Fibroblast of upper back skin (primary cell): ENCODE results near the gene HCN3.
A peak's percentile ranks its signal among the peaks of the same experiment; 100 is the strongest.
"Not testable (repeated sequence)": the region's sequence is repeated elsewhere in the genome, so short reads cannot be mapped to it uniquely, and the experiment has no call there.

Source experiments
- DNase-seq: peaks from one replicate; pipeline ENCODE4 v3.0.0-alpha.2; 2013

The HCN3 gene

DNA sequence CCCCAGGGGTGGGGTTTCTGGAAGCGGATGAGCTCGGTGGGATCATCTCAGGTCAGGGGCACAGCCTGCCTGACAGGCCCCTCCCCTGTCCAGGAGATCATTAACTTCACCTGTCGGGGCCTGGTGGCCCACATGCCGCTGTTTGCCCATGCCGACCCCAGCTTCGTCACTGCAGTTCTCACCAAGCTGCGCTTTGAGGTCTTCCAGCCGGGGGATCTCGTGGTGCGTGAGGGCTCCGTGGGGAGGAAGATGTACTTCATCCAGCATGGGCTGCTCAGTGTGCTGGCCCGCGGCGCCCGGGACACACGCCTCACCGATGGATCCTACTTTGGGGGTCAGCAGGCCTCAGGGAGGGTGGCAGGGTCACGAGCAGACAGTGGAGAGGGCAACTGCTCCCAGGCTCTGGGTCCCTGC is 8.4 kb downstream of the HCN3 start:
- no peak for DNase-seq

DNA sequence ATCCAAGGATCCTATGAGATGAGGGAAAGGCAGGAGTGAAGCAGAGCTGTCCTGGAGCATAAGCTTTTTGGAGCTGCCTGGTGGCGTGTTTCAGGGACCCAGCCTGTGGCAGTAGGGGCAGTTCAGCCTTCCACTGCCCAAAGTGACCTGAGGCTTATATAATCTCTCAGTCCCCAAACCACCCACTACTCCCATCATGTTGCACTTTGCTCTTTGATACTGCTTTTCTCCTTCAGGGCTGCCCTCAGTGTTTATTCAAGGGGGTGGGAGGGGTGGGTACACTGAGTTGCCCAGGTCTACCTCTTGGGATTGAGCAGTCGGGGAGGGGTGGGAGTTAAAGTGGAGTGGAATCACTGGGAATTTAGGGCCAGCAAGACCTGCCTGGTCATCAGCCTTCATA is 9.3 kb downstream of the HCN3 start:
- DNase-seq: no peak

DNA sequence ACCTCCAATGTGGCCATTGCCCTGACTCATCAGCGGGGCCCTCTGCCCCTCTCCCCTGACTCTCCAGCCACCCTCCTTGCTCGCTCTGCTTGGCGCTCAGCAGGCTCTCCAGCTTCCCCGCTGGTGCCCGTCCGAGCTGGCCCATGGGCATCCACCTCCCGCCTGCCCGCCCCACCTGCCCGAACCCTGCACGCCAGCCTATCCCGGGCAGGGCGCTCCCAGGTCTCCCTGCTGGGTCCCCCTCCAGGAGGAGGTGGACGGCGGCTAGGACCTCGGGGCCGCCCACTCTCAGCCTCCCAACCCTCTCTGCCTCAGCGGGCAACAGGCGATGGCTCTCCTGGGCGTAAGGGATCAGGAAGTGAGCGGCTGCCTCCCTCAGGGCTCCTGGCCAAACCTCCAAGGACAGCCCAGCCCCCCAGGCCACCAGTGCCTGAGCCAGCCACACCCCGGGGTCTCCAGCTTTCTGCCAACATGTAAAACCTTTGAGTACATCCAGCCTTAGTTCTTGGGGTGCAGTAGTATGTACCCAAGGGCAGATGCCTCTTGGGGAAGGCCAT is 10.8 kb downstream of the HCN3 start:
- DNase-seq: no peak

DNA sequence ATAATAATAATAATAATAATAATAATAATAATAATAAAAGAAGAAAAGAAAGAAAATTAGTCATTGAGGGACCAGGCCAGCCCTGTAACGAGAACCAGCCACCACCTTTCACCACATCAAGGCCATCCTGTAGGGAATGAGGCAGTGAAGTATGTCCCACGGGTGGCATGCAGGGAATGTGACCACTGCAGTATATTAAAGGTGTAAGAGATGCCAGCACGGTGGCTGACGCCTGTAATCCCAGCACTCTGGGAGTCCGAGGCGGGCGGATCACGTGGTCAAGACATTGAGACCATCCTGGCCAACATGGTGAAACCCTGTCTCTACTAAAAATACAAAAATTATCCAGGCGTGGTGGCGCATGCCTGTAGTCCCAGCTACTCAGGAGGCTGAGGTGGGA is 13.7 kb downstream of the HCN3 start:
- not testable (repeated sequence) for DNase-seq

DNA sequence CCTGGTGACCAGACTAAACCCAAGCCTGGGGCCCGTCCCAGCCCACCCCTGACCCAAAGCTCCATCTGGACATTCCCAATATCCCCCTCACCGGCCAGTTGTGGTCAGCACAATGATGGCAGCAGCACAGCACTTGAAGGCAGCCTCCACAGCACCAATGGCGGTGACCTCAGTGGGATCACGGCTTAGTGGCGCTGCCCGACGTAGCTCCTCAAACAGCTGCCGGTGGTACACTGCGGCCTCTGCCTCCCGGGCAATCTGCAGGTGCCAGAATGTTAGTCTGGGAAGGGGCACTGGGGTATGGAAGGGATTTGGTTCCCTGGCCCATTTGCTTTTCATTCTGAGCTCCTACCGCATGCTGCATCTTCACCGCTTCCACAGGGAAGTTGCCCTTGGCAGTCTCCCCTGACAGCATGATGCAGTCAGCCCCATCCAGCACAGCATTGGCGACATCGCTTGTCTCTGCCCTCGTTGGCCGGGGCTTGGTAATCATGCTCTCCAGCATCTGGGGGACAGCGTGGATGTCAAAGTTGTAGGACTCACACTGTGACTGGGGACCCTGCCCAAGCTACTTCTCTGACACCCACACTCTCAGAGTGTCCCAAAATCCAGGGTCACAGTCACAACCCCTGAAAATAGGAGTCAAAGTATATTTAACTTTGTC is 16.0 kb downstream of the HCN3 start:
- no peak for DNase-seq

DNA sequence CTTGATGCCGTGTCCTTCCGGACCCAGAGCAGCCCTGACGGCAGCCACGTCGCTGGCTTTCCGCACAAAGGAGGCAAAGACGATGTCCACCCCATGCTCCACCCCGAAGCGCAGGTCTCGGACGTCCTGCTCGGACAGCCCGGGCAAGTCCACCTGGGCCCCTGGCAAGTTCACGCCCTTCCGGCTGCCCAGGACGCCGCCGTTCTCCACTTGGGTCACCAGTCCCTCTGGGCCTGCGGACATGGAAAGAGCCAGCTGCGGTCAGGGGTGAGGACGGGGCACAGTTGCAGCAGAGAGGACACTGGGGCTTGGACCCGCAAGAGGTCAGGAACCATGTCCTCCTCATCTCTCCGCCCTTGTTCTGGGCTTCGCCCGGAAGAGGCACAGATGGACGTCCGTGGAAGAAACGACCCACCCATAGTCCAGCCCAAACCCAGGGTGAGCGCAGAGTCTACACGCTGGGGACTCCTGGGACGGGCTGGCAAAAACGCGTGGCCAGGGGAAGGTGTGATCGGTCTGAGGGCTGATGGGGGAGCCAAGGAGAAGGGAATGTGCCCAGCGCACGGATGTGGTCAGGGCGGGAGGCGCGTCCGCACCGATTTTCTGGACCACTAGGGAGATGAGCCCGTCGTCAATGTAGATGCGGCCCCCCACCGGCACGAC is 17.4 kb downstream of the HCN3 start:
- DNase-seq: no peak

DNA sequence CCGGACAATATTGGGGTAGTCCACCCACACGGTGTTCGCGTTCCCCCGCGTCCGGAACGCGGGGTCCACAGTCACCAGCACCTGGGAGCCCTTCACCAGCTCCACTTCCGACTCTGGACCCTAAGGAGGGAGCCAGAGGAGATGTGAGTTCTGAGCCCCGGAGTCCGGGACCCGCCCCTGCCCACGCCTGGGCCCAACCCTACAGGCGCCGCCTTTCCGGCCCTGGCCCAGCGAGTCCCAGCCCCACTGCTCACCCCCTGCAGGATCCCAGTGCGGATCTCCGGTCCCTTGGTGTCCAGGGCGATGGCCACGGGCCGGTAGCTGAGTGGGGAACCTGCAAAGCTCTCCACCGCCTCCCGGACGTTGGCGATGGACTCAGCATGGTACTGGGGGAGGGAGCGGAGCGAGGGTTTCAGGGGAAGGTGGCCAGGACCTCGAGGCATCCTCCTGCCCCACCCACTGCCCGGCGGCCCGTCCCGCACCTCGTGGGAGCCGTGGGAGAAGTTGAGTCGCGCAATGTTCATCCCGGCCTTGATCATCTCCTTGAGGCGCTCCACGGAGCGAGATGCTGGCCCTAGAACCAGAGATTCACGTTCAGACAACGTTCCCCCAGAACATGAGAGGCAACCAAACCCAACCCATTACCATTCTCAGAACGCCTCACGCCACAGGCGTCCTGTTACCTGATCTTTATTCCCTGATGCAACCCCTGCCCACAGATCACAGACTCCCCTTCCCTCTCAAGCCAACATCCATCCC is 18.1 kb downstream of the HCN3 start:
- no peak for DNase-seq

DNA sequence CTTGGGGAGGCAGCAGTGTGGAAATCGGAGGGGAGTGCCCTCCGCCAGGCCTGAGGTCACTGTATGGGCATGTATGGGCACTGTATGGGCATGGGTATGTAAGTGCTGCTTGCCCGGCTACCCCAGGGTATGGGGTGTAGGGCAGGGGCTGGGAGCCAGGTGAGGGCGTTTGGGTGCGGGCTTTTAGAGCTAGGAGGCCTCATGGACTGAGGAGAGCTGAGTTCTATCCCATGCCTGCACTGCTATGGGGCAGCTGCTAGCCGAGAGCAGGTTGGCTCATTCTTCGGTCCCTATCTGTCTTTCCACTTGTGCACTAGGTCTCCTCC is 18.6 kb downstream of the HCN3 start:
- DNase-seq: no peak

DNA sequence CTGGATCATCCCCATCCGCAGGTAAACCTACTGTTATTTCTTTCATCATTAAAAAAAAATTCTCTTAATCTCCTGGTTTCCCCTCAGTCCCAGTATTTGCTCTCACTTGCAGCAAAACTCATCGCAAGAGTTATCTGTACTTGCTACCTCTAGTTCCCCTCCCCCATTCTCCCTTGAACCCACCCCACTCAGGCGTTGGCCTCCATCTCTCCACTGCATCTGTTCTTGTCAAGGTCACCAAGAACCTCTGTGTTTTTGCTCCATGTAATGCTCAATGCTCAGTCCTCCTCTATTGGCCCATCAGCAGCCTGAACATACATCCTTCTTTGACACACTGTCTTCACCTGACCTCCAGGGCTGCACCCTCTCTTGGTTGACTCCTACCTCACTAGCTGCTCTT is 19.4 kb downstream of the HCN3 start:
- no peak for DNase-seq

DNA sequence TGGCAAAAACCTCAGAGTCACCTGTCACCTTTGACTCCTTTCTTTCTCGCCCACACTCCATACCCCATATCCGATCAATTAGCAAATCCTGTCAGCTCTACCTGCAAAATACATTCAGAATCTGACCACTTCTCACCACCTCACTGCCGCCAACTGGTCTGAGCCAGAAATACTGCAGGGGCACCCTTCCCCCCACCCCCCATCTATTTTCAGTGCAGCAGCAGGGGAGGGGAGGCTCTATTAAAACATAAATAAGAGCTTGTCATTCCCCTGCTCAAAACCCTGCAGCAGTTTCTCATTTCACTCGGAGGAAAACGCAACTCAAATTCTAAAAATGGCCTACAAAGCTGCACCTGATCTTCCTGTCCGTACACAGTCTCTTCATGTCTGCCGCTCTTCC is 20.1 kb downstream of the HCN3 start:
- DNase-seq: no peak

DNA sequence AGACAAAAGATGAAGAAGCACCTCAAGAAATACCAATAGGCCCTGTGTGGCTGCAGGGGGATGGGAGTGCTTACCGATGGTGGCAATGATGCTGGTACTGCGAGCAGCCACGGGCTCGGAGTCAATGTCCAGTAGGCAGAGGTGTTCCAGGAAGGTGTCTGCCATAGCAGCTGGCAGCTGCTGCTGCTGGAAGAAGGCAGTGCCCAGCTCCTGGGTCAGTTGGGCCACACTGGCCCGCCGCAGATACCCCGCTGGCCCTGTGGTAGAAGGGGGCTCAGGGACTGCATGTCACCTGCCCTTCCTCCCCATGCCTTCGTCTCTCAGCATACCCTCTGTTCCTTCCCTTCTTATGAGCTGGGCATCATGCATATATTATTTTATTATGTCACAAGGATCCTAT is 22.8 kb downstream of the HCN3 start:
- DNase-seq: no peak

DNA sequence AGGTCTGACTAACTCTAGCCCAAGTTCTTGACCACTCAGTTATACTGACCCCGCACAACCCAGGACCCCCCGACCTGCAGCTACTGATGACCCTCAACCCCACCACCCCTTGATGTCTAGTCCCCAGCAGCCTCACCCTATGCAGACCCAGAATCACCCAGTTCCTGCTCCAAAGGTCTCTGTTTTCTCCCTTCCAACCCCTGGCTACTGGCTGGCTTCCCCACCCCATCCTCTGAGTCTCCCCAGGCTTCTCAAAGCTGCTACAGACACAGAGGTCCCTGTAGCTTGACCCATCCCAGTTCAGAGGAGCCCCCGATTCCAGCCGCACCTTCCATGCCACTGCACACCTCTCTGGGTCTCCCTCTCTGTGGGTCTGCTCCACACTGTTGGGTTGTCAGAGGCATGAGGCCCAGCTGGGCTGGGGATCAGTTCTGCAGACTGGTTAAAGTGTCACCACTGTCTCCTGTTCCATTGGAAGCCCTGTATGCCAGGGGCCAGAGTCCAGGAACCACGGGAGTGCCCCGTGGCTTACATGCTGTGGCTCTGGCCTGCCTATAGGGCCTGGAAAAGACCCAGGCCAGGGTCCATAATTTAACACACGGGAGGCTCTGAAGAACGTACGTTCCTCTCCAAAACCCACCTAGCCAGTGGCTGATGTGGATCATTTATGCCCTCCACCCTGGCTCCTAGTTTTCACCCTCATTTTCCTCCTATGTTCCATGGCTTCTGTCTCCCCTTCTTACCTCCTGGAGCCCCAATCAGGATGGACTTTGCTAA is 23.5 kb downstream of the HCN3 start:
- DNase-seq: no peak

DNA sequence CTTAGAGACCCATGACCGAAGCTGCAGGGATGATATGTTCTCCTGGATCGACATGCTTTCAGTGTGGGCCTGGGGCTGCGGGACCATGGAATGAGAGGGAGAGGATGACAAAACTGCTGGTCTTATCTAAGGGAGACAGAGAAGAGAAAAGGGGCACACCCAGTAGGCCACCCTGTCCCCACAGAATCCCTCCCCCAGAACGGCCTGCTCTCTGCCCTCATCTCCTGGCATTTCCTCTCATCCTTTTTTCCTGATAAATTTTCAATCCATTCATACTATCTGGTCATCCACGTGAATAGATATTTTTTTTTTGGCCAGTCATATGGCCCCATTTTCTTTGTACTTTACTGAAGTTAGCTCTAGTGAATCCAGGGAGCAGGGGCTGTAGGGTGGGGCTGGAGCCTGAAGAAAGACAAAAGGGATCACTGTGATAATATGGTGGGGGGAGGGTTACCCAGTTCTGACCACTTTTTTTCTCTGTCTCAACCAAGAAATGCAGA is 24.1 kb downstream of the HCN3 start, which contains the start of gene PKLR:
TSS of gene PKLR (minus strand) at position 97 of the 500 bp plus-strand sequence. CDS start at position 54, 43 bp downstream.
- no peak for DNase-seq

DNA sequence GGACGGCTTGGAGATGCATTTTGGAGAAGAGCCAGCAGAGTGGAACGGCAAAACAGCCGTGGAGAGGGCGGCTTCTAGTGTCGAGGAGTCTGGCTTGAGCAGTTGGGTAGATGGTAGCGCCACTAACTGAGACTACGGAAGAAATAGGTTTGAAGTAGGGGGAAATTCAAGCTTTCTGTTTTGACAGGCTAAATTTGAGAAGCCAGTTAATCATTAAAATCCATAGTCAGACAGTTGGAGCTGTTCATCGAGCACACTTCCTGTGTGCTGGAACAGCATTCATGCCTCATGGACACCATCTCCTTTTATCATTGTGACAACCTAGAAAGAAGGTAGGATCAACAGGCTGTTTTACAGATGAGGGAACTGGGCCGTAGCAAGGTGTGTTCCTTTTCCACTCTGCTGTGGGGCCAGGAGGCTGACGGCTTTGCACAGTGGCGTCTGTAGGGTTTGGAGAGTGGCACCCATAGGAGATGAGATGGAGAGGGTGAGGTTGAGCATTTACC is 27.3 kb downstream of the HCN3 start:
- DNase-seq: no peak

DNA sequence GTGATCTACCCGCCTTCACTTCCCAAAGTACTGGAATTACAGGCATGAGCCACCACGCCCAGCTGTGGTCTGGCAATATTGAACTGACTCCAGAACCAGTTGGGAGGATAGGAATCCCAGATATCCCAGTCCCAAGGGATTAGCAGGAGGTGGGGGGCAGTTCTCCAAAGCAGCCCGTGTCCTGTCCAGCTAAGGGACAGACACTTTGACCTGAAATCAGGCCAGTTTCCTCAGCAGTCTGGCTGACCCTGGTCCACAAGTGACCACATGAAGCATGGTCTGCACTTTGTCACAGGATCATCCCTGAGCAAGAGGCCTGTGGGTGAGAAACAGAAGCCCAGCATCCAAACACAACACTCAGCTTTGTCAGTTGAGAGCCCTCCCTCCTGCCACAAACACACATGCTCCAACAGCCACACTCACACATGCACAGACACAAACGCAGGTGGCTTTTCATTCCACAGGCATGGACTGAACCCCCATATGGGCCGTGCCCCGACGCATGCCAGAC is 28.7 kb downstream of the HCN3 start:
- peak; percentile 41 for DNase-seq

DNA sequence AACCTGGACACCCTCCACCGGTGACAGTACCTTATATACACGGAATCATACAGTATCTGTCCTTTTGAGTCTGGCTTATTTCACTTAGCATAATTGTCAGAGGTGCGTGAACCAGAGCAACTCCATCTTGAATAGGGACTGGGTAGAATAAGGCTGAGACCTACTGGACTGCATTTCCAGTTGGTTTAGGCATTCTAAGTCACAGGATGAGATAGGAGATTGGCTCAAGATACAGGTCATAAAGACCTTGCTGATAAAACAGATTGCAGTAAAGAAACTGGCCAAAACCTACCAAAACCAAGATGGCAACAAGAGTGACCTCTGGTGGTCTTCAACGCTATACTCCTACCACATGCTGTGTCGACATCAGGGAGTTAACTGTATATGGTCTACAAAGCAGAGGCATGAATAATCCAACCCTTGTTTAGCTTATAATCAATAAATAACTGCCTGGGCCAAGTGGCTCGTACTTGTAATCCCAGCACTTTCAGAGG is 30.0 kb downstream of the HCN3 start:
- DNase-seq: peak; percentile 60

DNA sequence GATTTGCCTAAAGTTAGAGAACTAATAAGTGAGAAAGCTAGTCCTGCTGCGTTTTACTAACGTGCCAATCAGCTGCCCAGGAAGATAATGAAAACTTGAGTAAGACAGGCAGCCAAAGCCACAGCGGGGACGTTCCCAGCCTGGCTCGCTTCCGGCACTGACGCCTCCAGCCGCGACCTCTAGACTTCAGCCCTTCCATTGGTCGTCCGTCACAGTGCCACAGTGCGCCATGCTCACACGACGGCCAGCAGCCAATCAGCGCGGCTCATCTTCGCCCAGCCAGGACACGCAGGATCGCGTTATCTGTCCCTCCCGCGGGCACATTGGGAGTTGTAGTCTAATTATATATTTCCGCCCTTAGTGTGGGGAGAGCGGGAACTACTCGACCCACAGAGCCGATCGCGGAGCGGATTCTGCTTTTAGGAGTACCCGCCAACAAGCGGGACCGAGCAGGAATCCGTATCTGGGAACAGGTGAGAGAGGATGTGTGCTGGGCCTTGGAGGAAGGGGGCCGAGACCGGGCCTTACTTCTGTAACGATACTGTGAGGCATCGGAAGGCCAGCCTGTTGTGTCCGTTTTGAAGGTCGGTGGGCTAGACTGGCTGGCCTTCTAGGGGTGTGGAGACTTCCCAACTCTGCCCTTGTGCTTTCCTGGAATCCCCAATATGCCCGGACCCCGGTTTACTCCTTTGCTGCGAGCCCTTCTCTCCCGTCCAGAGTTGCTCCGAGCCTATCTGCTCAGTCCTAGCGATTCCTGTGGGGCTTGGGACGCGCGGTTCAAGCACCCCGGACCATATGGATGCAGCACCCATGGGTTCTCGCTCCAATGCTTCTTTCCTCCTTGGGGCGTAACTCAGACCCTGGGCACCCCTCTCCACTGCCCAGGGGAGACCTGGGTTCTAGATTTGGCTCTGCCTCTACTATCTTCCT is 31.5 kb downstream of the HCN3 start, which contains the start of gene FDPS:
TSS of gene FDPS (plus strand) at position 374 of the 930 bp plus-strand sequence. CDS start 924 bp downstream, outside the sequence.
- DNase-seq: peak; percentile 99

DNA sequence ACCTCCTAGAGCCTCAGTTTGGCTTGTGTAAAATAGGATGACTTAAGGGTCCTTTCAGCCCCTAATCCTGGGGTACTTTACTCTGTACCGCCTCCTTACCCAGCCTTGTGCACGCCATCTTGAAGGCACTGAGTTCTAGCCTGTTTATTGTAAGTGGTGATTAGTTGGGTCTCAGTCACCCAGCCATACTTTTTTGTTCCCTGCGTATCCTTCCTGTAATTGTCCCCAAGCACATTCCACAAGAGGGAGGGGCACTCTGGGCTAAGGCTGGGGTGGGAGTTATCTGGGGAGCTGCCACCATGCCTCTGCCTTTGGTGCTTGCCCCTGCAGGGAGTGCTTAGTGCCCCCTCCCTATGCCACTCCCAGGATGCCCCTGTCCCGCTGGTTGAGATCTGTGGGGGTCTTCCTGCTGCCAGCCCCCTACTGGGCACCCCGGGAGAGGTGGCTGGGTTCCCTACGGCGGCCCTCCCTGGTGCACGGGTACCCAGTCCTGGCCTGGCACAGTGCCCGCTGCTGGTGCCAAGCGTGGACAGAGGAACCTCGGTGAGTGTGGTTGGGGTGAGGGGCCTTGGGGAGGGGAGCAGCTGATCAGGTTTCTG is 32.3 kb downstream of the HCN3 start:
- DNase-seq: no peak

DNA sequence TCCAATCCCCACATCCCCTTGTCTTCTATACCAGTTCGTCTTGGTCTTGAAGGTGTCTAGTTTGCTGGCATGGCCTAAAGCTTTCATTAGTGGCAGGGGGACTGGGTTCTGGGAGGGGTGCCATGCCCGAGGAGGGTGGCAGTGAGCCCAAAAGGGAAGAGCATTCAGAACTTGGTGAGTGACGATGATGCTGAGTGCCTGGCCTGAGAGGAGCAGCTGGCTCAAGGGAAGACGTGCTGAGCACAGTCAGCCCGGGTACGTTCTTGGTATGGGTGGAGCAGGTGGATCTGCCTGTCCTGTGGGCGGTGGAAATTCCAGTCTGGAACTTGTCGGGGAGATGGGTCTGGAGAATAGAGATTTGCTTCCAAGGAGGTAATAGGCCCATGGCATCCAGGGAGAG is 36.0 kb downstream of the HCN3 start:
- DNase-seq: no peak

DNA sequence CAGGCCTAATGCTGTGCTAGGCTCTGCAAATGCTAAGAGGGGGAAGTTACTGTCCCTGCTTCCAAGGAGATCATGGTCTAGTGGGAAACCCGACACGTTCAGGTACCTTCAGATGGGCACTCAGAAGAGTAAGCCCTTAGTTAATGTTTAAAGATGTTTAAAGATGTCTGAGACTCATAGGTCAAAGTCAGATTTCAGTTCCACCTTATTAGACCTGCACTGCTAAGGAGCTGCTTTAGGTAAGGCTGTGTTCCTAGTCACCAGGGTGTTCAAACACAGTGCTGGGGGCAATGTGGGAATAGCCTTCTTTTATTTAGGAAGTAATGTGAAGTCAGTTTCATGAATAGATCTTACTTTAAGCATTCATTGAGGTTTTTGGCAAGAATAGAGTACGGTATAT is 39.7 kb downstream of the HCN3 start:
- DNase-seq: no peak
